Adrenal gland (tissue), 12 donors: Measurements from ENCODE around the gene TENT4A. TPM values are rescaled to one million over a fixed set of nuclear protein-coding genes. Genes with fewer than 3 reads are reported as not detected.

Experiments used
- DNase-seq, 7 donors: peaks; one replicate each; pipeline ENCODE4 v3.0.0-alpha.2; 2019 to 2020
- H3K27ac ChIP-seq, 5 donors: fragments of 200-600 bp; sonication (generic) in 4 of 5; 1 replicate in 3 of 5; 2 replicates in 2 of 5; pipeline versions ENCODE4 v1.5.1 to v1.8.0; 2016 to 2020; ENCODE audit warnings: mild to moderate bottlenecking in 1 of 5
- H3K27me3 ChIP-seq: fragments of 200-600 bp; 2 replicates; pipeline ENCODE4 v1.8.0; 2021
- H3K36me3 ChIP-seq, 2 donors: fragments of 200-600 bp; replicated peaks in 1 of 2; 1 replicate in 1 of 2; 2 replicates in 1 of 2; pipeline versions ENCODE4 v1.5.1 to v1.8.0; 2018 to 2022
- H3K4me1 ChIP-seq, 2 donors: fragments of 200-600 bp; replicated peaks in 1 of 2; 1 replicate in 1 of 2; 2 replicates in 1 of 2; pipeline versions ENCODE4 v1.5.1 to v1.8.0; 2018 to 2021
- H3K4me3 ChIP-seq, 4 donors: fragments of 200-600 bp; sonication (generic) in 3 of 4; one replicate each; pipeline ENCODE4 v1.5.1; 2016 to 2018
- H3K9me3 ChIP-seq, 3 donors: fragments of 200-600 bp; sonication (generic) in 1 of 3; replicated peaks in 1 of 3; 1 replicate in 2 of 3; 2 replicates in 1 of 3; pipeline versions ENCODE4 v1.5.1 to v1.8.0; 2016 to 2021
- CTCF ChIP-seq, 6 experiments: fragments of 450-650 bp in 4 of 6; fragments of 200-600 bp in 2 of 6; sonication (generic) in 1 of 6; IDR thresholded peaks; 1 replicate in 5 of 6; 2 replicates in 1 of 6; pipeline versions ENCODE4 v1.5.1 to v1.8.0; 2016 to 2021; ENCODE audit warnings: antibody characterized with exemption in 6 of 6, mild to moderate bottlenecking in 2 of 6, moderate library complexity in 1 of 6
- POLR2A ChIP-seq, 2 donors: fragments of 450-650 bp; IDR thresholded peaks; one replicate each; pipeline ENCODE4 v1.6.1; 2017; ENCODE audit warnings: antibody characterized with exemption in 2 of 2, mild to moderate bottlenecking in 2 of 2, moderate library complexity in 1 of 2
- WGBS, 4 donors: extraction: QIAGEN DNeasy Blood & Tissue Kit in 2 of 4; methylation state at CpG; one replicate each; pipeline versions ENCODE4 v1.1.5 to v1.1.7; 2013 to 2017; 5-methylcytosine and 5-hydroxymethylcytosine counted together
- intact Hi-C, 2 donors: fragments of 100-400 bp; cut with DNase I; formaldehyde crosslinking; loops; one replicate each; pipeline versions ENCODE4 v1.14.1 to v1.15.0; 2022 to 2023
- polyA plus RNA-seq, 3 donors: library from polyadenylated mRNA; stranded (reverse); fragments of 200-250 nt in 2 of 3; fragments of 350-450 nt in 1 of 3; fragmentation: Illumina TruSeq in 1 of 3; extraction: RNeasy Lipid Tissue Mini Kit (QIAGEN cat#74804) in 1 of 3; gene quantifications; one replicate each; pipeline ENCODE4 v1.2.3, GENCODE V29; 2013 to 2014
- total RNA-seq, 9 donors: library from RNA; depleted of rRNA in 4 of 9; stranded (reverse); fragments of >200 nt in 4 of 9; fragments of 120-200 nt in 1 of 9; fragmentation: NEBNext Ultra II Directional in 1 of 9; extraction: Animal tissue kit (Norgen Biotek cat#: 25700) in 1 of 9; gene quantifications; one replicate each; pipeline versions ENCODE4 v1.1.0 to v1.2.4, GENCODE V29; 2013 to 2023
- donor health status: healthy with polysubstance abuse.
- donor health status: Bipolar disorder and iron deficiency.
- donor health status: DM: yes; HTN: yes; CAD: no.
- donor health status: DM: no; HTN: no; CAD: no.
- donor health status: DM: no; HTN: no; CAD: no.
- donor health status: DM: yes; HTN: yes; CAD: no.

Gene TENT4A
- total and polyA plus RNA-seq, 12 donors = 9.1 to 24.4 (median 14.4) TPM

GRCh38 chr5:6750951-6751685, 37.9 kb downstream of the TENT4A start:
- Histone ChIP-seq H3K36me3 (peaks cover 0 to 88% of the 10 kb centered on the region in 2 donors), H3K27ac (no peak overlapping the region), H3K4me3 (no peak overlapping the region), H3K4me1 (no peaks in the 10 kb centered on the region), H3K27me3 (no peaks in the 10 kb centered on the region), H3K9me3 (no peaks in the 10 kb centered on the region)
- no peak for TF ChIP-seq POLR2A (IDR thresholded peaks at IDR 0.05)
- no peak for TF ChIP-seq CTCF (IDR thresholded peaks at IDR 0.05)
- intact Hi-C loops = no loop called here
- 88 to 94% (median 92%) methylated on average over 17 to 18 of the region's 18 CpGs for WGBS, 4 donors
- no peak for DNase-seq

GRCh38 chr5:6752236-6752635, 39.0 kb downstream of the TENT4A start:
- Histone ChIP-seq H3K27ac (no peak overlapping the region), H3K36me3 (peaks cover 0 to 81% of the 10 kb centered on the region in 2 donors), H3K4me3 (no peak overlapping the region), H3K9me3 (no peaks in the 10 kb centered on the region), H3K4me1 (no peaks in the 10 kb centered on the region), H3K27me3 (no peaks in the 10 kb centered on the region)
- WGBS, 4 donors = 95 to 97% (median 96%) methylated on average over 12 of the region's 12 CpGs
- TF ChIP-seq CTCF (IDR thresholded peaks at IDR 0.05) = no peak
- TF ChIP-seq POLR2A (IDR thresholded peaks at IDR 0.05) = no peak
- no peak for DNase-seq
- intact Hi-C loops = no loop called here

GRCh38 chr5:6752782-6753181, 39.5 kb downstream of the TENT4A start:
- no peak for TF ChIP-seq CTCF (IDR thresholded peaks at IDR 0.05)
- TF ChIP-seq POLR2A (IDR thresholded peaks at IDR 0.05) = no peak
- Histone ChIP-seq H3K27ac (no peak overlapping the region), H3K4me1 (no peaks in the 10 kb centered on the region), H3K36me3 (peaks cover 0 to 81% of the 10 kb centered on the region in 2 donors), H3K9me3 (no peaks in the 10 kb centered on the region), H3K4me3 (no peak overlapping the region), H3K27me3 (no peaks in the 10 kb centered on the region)
- intact Hi-C loops = no loop called here
- no peak for DNase-seq
- 95 to 97% (median 96%) methylated on average over 11 of the region's 11 CpGs for WGBS, 4 donors

- WGBS, 4 donors = 90 to 94% (median 94%) methylated on average over 11 of the region's 11 CpGs
- H3K9me3 ChIP-seq = no peaks in the 10 kb centered on the region
- H3K27ac ChIP-seq = no peak overlapping the region
- TF ChIP-seq POLR2A (IDR thresholded peaks at IDR 0.05) = no peak
- no peak for TF ChIP-seq CTCF (IDR thresholded peaks at IDR 0.05)
- no peak for DNase-seq
- no peaks in the 10 kb centered on the region for H3K27me3 ChIP-seq
- intact Hi-C loops = no loop called here
- H3K4me3 ChIP-seq = no peak overlapping the region
- peaks cover 0 to 74% of the 10 kb centered on the region in 2 donors for H3K36me3 ChIP-seq
- H3K4me1 ChIP-seq = no peaks in the 10 kb centered on the region
These were observed 40.6 kb downstream of the TENT4A start for GRCh38 chr5:6753851-6754250.
